Caco-2 (cell line): ENCODE measurements around the gene NKD1. TPM values are rescaled to one million over a fixed set of nuclear protein-coding genes. Genes with fewer than 3 reads are reported as not detected.

Experiments used
- BruUV-seq: library from RNA; stranded (reverse); fragments of 400-500 nt; replicated peaks from 2 replicates; lab custom pipeline; 2021; lab: Mats Ljungman, UMichigan
- CTCF ChIA-PET: fragments of 300-600 bp; sonication (Branson Sonifier 250); formaldehyde crosslinking; loops from one replicate; lab custom pipeline; 2022; ENCODE audit warnings: antibody characterized with exemption; lab: Charles Lee
- POLR2A ChIA-PET: fragments of 300-600 bp; sonication (Branson Sonifier 250); formaldehyde crosslinking; loops from one replicate; lab custom pipeline; 2022; ENCODE audit warnings: antibody characterized with exemption; lab: Charles Lee
- DNase-seq, 2 experiments: peaks; one replicate each; pipeline versions ENCODE4 v3.0.0 to v3.0.0-alpha.2; 2020 to 2022
- H3K27me3 ChIP-seq: replicated peaks from 2 replicates; pipeline ENCODE4 v1.6.0; 2011; ENCODE audit warnings: low read length; ENCODE audit not compliant: control insufficient read depth, insufficient read depth
- H3K36me3 ChIP-seq: 2 replicates; pipeline ENCODE4 v1.5.1; 2011; ENCODE audit warnings: low read length; ENCODE audit not compliant: control insufficient read depth, insufficient read depth
- H3K4me1 ChIP-seq: fragments of 250-450 bp; sonication (Bioruptor Pico); 2 replicates; pipeline ENCODE4 v1.5.1; 2020; ENCODE audit warnings: mild to moderate bottlenecking
- H3K4me3 ChIP-seq: 2 replicates; pipeline ENCODE4 v1.5.1; 2011; ENCODE audit warnings: low read depth, mild to moderate bottlenecking, control low read depth, low read length
- H3K9me3 ChIP-seq: fragments of 250-450 bp; sonication (Bioruptor Pico); 2 replicates; pipeline ENCODE4 v1.5.1; 2020; ENCODE audit warnings: mild to moderate bottlenecking, moderate library complexity
- H3K27ac Mint-ChIP-seq: one replicate; pipeline ENCODE4 v1.8.0; 2022; ENCODE audit warnings: mixed read lengths; ENCODE audit not compliant: unreplicated experiment
- H3K27me3 Mint-ChIP-seq: one replicate; pipeline ENCODE4 v1.8.0; 2022; ENCODE audit warnings: mixed read lengths; ENCODE audit not compliant: insufficient read depth, unreplicated experiment
- H3K36me3 Mint-ChIP-seq: one replicate; pipeline ENCODE4 v1.8.0; 2022; ENCODE audit warnings: mild to moderate bottlenecking, mixed read lengths; ENCODE audit not compliant: insufficient read depth, unreplicated experiment
- H3K4me1 Mint-ChIP-seq: one replicate; pipeline ENCODE4 v1.8.0; 2022; ENCODE audit warnings: low read depth, mixed read lengths; ENCODE audit not compliant: unreplicated experiment
- H3K4me3 Mint-ChIP-seq: one replicate; pipeline ENCODE4 v1.8.0; 2022; ENCODE audit warnings: mild to moderate bottlenecking, moderate library complexity, mixed read lengths; ENCODE audit not compliant: unreplicated experiment
- H3K9me3 Mint-ChIP-seq: one replicate; pipeline ENCODE4 v1.8.0; 2022; ENCODE audit warnings: mixed read lengths; ENCODE audit not compliant: unreplicated experiment
- CTCF ChIP-seq, 2 experiments: fragments of 200-600 bp in 1 of 2; IDR thresholded peaks; 1 replicate in 1 of 2; 2 replicates in 1 of 2; pipeline versions ENCODE4 v1.5.1 to v1.8.0; 2011 to 2022; ENCODE audit warnings: antibody characterized with exemption in 1 of 2, control low read depth in 1 of 2, inconsistent platforms in 1 of 2, low read depth in 1 of 2, low read length in 1 of 2, mild to moderate bottlenecking in 1 of 2, moderate library complexity in 1 of 2; ENCODE audit not compliant: insufficient read depth in 1 of 2, severe bottlenecking in 1 of 2, unreplicated experiment in 1 of 2
- intact Hi-C: fragments of 100-400 bp; cut with micrococcal nuclease; formaldehyde crosslinking; loops from one replicate; pipeline ENCODE4 v1.10.0; 2022; ENCODE audit not compliant: unreplicated experiment
- total RNA-seq: library from RNA; stranded (reverse); gene quantifications from 2 replicates; pipeline ENCODE4 v1.2.3, GENCODE V29; 2022

The NKD1 gene
- total RNA-seq, 1 experiment from 2014 or later, result 54.9 TPM

- Mint-ChIP-seq H3K4me1 (no peaks in the 10 kb centered on the region), H3K9me3 (no peaks in the 10 kb centered on the region), H3K27ac (no peak overlapping the region), H3K27me3 (no peaks in the 10 kb centered on the region), H3K4me3 (no peak overlapping the region), H3K36me3 (peaks cover 19% of the 10 kb centered on the region)
- no peaks in the 10 kb centered on the region for H3K9me3 ChIP-seq
- no peaks in the 10 kb centered on the region for H3K36me3 ChIP-seq
- no peaks in the 10 kb centered on the region for H3K4me1 ChIP-seq
- no peak for DNase-seq
- intact Hi-C loops, result no loop called here
- CTCF ChIA-PET, result no interaction called here
- H3K4me3 ChIP-seq, result no peak overlapping the region
- no peaks in the 10 kb centered on the region for H3K27me3 ChIP-seq
- no peak for TF ChIP-seq CTCF (IDR thresholded peaks at IDR 0.05; ENCODE audit: insufficient read depth in 1 of 2, low read depth in 1 of 2, low read length in 1 of 2, severe bottlenecking in 1 of 2, unreplicated experiment in 1 of 2)
- POLR2A ChIA-PET, result no interaction called here
- BruUV-seq, result no TSS peak
Measured at GRCh38 chr16:50631249-50631984, 83.2 kb downstream of the NKD1 start.

GRCh38 chr16:50631985-50632576 lies 83.9 kb downstream of the NKD1 start:
- Mint-ChIP-seq H3K4me3 (no peak overlapping the region), H3K27me3 (no peaks in the 10 kb centered on the region), H3K36me3 (peaks cover 19% of the 10 kb centered on the region), H3K27ac (no peak overlapping the region), H3K4me1 (no peaks in the 10 kb centered on the region), H3K9me3 (no peaks in the 10 kb centered on the region)
- TF ChIP-seq CTCF (IDR thresholded peaks at IDR 0.05; ENCODE audit: insufficient read depth in 1 of 2, low read depth in 1 of 2, low read length in 1 of 2, severe bottlenecking in 1 of 2, unreplicated experiment in 1 of 2), result no peak
- Histone ChIP-seq H3K27me3 (no peaks in the 10 kb centered on the region), H3K4me3 (no peak overlapping the region), H3K36me3 (no peaks in the 10 kb centered on the region), H3K4me1 (no peaks in the 10 kb centered on the region), H3K9me3 (no peaks in the 10 kb centered on the region)
- POLR2A ChIA-PET, result no interaction called here
- intact Hi-C loops, result no loop called here
- no peak for DNase-seq
- CTCF ChIA-PET, result no interaction called here
- no TSS peak for BruUV-seq

GRCh38 chr16:50632927-50633800 lies 85.0 kb downstream of the NKD1 start:
- H3K36me3 Mint-ChIP-seq, result peaks cover 12% of the 10 kb centered on the region
- BruUV-seq, result no TSS peak
- no peak for TF ChIP-seq CTCF (IDR thresholded peaks at IDR 0.05; ENCODE audit: insufficient read depth in 1 of 2, low read depth in 1 of 2, low read length in 1 of 2, severe bottlenecking in 1 of 2, unreplicated experiment in 1 of 2)

More at GRCh38 chr16:50632927-50633800, 85.0 kb downstream of the NKD1 start:
- H3K4me3 ChIP-seq, result no peak overlapping the region
- intact Hi-C loops, result no loop called here
- no peak for DNase-seq
- Mint-ChIP-seq H3K9me3 (no peaks in the 10 kb centered on the region), H3K4me3 (no peak overlapping the region), H3K27me3 (no peaks in the 10 kb centered on the region), H3K27ac (no peak overlapping the region), H3K4me1 (no peaks in the 10 kb centered on the region)
- no peaks in the 10 kb centered on the region for H3K27me3 ChIP-seq
- POLR2A ChIA-PET, result no interaction called here
- H3K36me3 ChIP-seq, result no peaks in the 10 kb centered on the region
- CTCF ChIA-PET, result no interaction called here
- no peaks in the 10 kb centered on the region for H3K4me1 ChIP-seq
- no peaks in the 10 kb centered on the region for H3K9me3 ChIP-seq
